GM18520 (cell line): ENCODE results near the gene PCBD1.
"Not testable (repeated sequence)": the region's sequence is repeated elsewhere in the genome, so short reads cannot be mapped to it uniquely, and the experiment has no call there.

Experiments
- ATAC-seq: cut with Tn5 transposase; IDR thresholded peaks from one replicate; pipeline ENCODE4 v1.9.1; 2021; ENCODE audit not compliant: unreplicated experiment

The PCBD1 gene

GRCh38 chr10:70874061-70874460, 14.3 kb downstream of the PCBD1 start:
- no peak for ATAC-seq

DNA sequence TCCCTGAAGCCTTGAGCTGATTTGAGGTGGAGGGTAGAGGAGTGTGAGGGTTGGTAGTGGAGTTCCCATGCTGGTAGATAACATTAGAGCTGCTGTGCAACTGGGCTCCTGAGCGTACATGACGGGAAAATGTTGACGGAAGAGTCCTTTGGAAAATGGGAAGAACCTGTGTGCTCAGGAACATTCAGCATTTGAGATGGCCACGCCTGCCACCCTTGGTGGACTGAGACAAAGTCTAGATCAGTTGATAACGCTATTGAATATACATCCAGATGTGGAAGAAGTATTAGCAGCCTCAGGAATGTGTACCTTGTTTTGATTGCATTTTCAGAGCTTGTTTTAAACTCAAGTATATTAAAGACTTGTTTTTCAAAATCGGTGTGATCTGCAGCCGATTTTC, 16.1 kb downstream of the PCBD1 start:
- ATAC-seq = no peak

GRCh38 chr10:70866424-70866823, 21.9 kb downstream of the PCBD1 start:
- ATAC-seq = no peak

GRCh38 chr10:70864935-70865334, 23.4 kb downstream of the PCBD1 start:
- no peak for ATAC-seq

- no peak for ATAC-seq
These were observed 24.8 kb downstream of the PCBD1 start for GRCh38 chr10:70863470-70864160.

- ATAC-seq = not testable (repeated sequence)
These were observed 26.7 kb downstream of the PCBD1 start for GRCh38 chr10:70861495-70862197.

GRCh38 chr10:70858759-70859158, 29.6 kb downstream of the PCBD1 start:
- ATAC-seq = no peak

DNA sequence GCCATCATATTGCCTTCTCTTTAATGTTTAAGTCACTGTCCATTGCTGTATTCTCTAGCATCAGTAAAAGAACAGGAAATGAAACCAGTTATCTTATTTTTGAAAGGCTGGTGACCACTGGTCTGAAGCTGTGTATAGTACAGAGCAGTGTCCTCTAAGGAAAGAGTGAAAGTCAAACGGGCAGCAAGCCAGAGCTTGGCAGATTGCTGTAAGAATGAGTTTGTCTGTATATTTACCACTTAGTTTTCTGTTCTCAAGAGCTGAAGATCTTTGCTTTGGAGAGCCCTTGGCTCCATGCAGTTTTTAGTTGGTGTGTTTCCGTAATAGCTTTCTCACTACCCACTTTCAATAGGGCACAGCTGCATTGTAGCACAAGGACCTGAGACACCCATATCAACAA, 31.9 kb downstream of the PCBD1 start:
- ATAC-seq = no peak

DNA sequence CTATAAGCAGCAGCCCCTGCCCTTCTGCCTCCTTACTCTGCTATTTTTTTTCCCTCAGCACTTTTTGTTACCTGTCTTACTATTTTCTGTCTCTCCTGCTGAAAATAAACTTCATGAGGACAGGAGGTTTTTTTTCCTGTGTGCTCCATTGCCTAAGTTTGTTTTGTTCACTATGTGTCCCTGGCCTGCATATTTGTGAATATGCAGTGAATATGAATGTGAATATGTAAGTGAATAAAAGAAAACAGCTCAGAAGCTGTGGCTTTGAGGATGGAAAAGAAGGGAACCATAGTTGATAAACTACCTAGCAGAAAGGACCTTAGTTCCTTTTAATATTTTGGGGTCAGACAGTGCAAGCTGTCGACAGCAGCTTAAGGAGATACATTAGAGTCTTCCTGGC, 34.9 kb downstream of the PCBD1 start:
- no peak for ATAC-seq

DNA sequence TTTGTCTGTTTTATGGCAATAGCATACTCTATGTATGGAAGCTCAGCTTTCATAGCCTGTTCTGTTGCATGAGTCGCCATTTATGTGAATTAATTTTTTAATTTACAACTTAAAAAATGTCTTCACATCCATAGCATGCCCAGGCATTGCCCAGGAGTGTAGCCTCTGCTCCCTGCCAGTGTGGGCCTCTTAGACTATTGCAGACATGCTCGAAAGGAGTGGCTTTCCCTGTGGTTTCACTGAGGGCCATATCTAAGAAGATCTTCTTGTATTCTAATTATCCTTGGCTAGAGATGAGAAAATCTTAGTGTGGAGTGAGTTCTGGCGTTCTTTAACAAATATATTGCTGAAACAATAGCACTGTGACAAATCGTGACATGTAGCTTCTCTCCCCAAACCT, 35.3 kb downstream of the PCBD1 start:
- ATAC-seq = no peak

DNA sequence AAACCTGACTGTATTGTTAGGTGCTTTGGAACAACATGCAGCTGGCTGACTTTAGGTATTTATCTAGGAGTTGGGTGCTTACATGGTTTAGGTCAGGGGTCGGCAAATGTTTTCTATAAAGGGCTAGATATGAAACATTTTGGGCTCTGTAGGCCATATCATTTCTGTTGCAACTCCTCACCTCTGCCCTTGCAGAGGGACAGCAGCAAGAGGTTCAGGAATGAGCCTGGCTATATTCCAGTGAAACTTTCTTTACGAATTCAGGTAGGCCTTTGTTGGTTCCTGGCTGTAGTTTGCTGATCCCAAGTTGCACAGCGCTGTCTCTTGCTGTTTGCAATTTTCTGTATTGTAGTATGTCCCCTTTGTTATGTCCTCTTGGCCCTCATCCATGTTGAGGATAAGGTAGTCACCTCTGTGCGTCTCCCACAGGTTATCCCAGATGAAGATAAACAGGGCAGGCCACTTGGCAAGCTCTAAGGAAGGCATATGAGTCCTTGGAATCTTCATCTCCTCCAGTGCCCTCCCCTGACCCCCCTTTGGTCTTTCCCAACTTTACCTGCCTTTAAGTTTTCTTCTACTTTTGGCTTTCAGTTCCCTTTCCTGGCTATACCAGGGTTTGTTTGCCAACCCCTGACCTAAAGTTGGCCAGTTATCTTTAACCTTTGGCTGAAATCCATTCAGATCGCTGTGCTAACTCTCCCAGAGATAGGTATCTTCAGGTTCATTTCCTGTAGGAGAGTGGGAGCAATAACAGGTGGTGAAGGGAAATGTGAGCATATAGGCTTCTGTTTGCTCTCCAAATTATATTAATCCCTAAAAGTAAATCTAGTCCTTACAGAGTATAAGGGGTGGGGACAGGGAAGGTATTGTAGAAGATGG, 36.5 kb downstream of the PCBD1 start:
- ATAC-seq = no peak

DNA sequence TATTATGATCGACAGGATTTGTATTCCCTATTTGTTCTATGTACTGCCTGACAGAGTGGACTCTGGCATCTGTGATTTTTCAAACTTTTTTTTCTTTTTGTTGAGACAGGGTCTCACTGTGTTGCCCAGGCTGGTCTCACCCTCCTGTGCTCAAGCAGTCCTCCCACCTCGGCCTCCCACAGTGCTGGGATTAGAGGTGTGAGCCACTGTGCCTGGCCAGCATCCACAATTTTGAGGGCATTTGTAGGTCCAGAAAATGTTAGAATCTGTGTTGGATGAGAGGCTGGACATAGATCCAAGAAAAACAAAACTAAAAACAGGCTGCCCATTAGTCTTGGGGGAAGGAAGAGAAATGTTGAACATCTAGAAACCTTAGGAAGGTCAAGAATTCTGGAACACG, 38.3 kb downstream of the PCBD1 start:
- no peak for ATAC-seq

GRCh38 chr10:70849582-70850016, 38.8 kb downstream of the PCBD1 start:
- ATAC-seq = no peak

DNA sequence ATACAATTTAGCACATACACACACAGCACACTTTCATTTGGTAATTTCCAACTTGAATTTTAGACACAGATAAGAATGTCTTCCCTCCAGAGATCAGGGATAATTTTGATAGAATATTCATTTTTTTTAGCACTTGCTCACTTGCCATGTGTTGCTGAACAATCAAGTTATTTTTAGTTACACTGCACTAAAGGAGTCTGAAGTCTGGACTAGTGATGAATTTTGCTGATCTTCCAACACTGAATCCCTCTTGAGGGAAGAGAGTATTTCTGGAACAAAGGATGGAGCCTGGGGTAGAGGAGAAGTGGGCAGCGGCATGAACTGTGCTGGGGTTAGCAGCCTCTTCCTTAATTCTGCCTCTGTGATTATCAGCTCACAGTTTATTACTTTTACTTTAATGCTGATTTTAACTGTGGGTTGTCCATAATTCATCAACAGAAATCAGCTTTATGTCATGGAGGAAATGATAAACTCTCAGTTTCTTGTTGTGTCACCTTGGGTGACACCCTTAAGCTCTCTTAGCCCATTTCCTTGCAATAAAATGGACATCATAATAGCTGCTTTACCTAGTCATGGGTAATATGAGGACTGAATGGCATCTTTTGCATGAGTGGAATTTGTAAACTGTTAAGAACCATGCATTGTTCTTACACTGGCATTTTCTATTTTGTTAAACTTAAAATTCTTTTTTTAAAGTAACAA, 40.6 kb downstream of the PCBD1 start:
- ATAC-seq = no peak

DNA sequence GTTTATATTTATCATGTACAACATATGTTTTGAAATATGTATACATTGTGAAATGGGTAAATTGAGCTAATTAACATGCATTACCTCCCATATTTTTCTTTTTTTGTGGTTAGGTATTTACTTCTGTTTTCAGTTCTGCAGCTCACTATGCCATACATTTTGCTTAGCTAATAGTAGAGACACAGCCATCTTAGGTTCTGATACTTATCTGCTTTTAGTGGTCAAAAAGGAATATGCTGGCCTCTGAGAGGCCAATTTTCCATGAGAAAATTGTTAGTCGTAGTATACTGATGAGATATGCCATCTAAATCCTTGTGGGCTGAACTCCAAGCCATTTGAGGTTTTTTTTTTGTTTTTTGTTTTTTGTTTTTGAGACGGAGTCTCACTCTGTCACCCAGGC, 41.6 kb downstream of the PCBD1 start:
- ATAC-seq = no peak

- no peak for ATAC-seq
These were observed 42.5 kb downstream of the PCBD1 start for GRCh38 chr10:70845816-70846215.

GRCh38 chr10:70845256-70845655, 43.1 kb downstream of the PCBD1 start:
- ATAC-seq = no peak

- ATAC-seq = no peak
These were observed 44.4 kb downstream of the PCBD1 start for GRCh38 chr10:70843776-70844489.

DNA sequence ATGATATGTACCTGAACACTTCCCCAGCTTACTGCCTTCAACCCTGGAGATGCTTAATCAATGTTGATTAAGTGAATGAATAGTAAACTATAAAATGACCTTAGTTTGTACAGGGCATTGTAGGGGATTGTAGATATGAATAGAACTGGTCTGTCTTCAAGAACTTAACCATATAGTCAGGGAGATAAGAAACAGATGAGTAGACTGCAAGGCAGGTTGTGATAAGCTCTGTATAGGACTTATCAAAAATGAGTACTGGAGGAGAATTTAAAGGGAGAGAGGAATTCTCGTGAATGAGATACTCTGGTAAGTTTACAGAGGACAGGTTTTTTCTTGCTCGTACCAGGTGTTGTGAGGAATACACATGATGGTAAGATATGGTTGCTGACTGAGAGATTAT, 45.0 kb downstream of the PCBD1 start:
- ATAC-seq = no peak

GRCh38 chr10:70840836-70841235, 47.5 kb downstream of the PCBD1 start:
- no peak for ATAC-seq
